DND-41 (cell line): ENCODE measurements around the gene NT5C1A.

Source experiments
- ATAC-seq: fragments of 200-7000 bp; cut with Tn5 transposase; 3 replicates; pipeline ENCODE4 v1.9.1; 2021; ENCODE audit warnings: low read depth; ENCODE audit not compliant: insufficient read depth
- DNase-seq: peaks from one replicate; pipeline ENCODE4 v3.0.0-alpha.2; 2020
- H2AFZ ChIP-seq: 2 replicates; pipeline ENCODE4 v1.6.0; 2012; ENCODE audit warnings: low read depth, low read length
- H3K27ac ChIP-seq: 2 replicates; pipeline ENCODE4 v1.5.1; 2012; ENCODE audit warnings: low read length, inconsistent platforms
- H3K27me3 ChIP-seq: fragments of 200-600 bp; sonication (generic); 2 replicates; pipeline ENCODE4 v1.6.0; 2012; ENCODE audit warnings: low read length, mild to moderate bottlenecking, inconsistent platforms; ENCODE audit not compliant: insufficient read depth, poor library complexity
- H3K36me3 ChIP-seq: 2 replicates; pipeline ENCODE4 v1.5.1; 2012; ENCODE audit warnings: low read length, inconsistent platforms; ENCODE audit not compliant: insufficient read depth
- H3K4me1 ChIP-seq: 2 replicates; pipeline ENCODE4 v1.5.1; 2012; ENCODE audit warnings: mild to moderate bottlenecking, low read length; ENCODE audit not compliant: insufficient read depth
- H3K4me2 ChIP-seq: 2 replicates; pipeline ENCODE4 v1.6.0; 2012; ENCODE audit warnings: mild to moderate bottlenecking, moderate library complexity, low read length, inconsistent platforms; ENCODE audit not compliant: insufficient read depth
- H3K4me3 ChIP-seq, 2 experiments: fragments of 200-600 bp in 1 of 2; shearing (Covaris generic) in 1 of 2; 2 replicates each; pipeline ENCODE4 v1.5.1; 2012 to 2016; ENCODE audit warnings: inconsistent platforms in 2 of 2, low read length in 2 of 2, mild to moderate bottlenecking in 2 of 2, low read depth in 1 of 2, moderate library complexity in 1 of 2
- H3K79me2 ChIP-seq: 2 replicates; pipeline ENCODE4 v1.6.0; 2012; ENCODE audit warnings: low read length, inconsistent platforms; ENCODE audit not compliant: insufficient read depth
- H3K9ac ChIP-seq: 2 replicates; pipeline ENCODE4 v1.6.0; 2012; ENCODE audit warnings: low read depth, mild to moderate bottlenecking, inconsistent platforms, low read length, moderate library complexity
- H3K9me3 ChIP-seq: 2 replicates; pipeline ENCODE4 v1.5.1; 2012; ENCODE audit warnings: low read length, moderate library complexity, mild to moderate bottlenecking, inconsistent platforms; ENCODE audit not compliant: insufficient read depth, severe bottlenecking
- H4K20me1 ChIP-seq: 2 replicates; pipeline ENCODE4 v1.6.0; 2012; ENCODE audit warnings: low read length; ENCODE audit not compliant: insufficient read depth
- EZH2 ChIP-seq: IDR thresholded peaks from 3 replicates; pipeline ENCODE4 v1.6.1; 2012; ENCODE audit warnings: borderline replicate concordance, low read depth, mild to moderate bottlenecking, moderate library complexity, low read length, inconsistent platforms; ENCODE audit not compliant: severe bottlenecking
- TF ChIP-seq, protein P1 (sequence below): IDR thresholded peaks from 2 replicates; pipeline ENCODE4 v1.5.1; 2012; ENCODE audit warnings: borderline replicate concordance, low read length, moderate library complexity, mild to moderate bottlenecking; ENCODE audit not compliant: poor library complexity, severe bottlenecking; ENCODE audit errors: extremely low read depth

NT5C1A gene

DNA sequence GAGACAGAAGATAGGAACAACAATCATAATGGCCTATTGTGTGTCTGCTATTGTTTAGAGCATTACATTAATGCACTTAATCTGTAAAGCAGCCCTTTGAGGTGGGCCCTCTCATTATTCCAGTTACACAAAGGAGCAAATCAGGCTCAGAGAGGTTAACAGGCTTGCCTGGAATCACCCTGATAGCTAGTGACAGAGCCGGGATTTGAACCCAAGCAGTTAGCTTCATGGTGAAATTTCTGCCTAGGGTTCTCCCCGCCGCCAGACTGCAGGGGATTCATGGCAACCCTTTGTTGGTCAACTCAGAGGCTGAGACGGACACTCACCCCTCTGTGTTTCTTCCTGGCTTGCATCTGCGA is 39.6 kb downstream of the NT5C1A start:
- Histone ChIP-seq H3K4me2 (no peak overlapping the region), H3K9me3 (no peaks in the 10 kb centered on the region), H2AFZ (no peak overlapping the region), H3K4me3 (no peak overlapping the region), H3K79me2 (no peaks in the 10 kb centered on the region), H3K36me3 (no peaks in the 10 kb centered on the region), H3K27ac (no peak overlapping the region), H4K20me1 (no peaks in the 10 kb centered on the region), H3K4me1 (no peaks in the 10 kb centered on the region), H3K27me3 (peaks cover 14% of the 10 kb centered on the region), H3K9ac (no peak overlapping the region)
- DNase-seq (no peak), ATAC-seq (no peak)
- TF ChIP-seq, protein P1, sequence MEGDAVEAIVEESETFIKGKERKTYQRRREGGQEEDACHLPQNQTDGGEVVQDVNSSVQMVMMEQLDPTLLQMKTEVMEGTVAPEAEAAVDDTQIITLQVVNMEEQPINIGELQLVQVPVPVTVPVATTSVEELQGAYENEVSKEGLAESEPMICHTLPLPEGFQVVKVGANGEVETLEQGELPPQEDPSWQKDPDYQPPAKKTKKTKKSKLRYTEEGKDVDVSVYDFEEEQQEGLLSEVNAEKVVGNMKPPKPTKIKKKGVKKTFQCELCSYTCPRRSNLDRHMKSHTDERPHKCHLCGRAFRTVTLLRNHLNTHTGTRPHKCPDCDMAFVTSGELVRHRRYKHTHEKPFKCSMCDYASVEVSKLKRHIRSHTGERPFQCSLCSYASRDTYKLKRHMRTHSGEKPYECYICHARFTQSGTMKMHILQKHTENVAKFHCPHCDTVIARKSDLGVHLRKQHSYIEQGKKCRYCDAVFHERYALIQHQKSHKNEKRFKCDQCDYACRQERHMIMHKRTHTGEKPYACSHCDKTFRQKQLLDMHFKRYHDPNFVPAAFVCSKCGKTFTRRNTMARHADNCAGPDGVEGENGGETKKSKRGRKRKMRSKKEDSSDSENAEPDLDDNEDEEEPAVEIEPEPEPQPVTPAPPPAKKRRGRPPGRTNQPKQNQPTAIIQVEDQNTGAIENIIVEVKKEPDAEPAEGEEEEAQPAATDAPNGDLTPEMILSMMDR: no peak
- no peak for TF ChIP-seq EZH2

- TF ChIP-seq, protein P1: no peak
- TF ChIP-seq EZH2: no peak
- H2AFZ ChIP-seq: no peak overlapping the region
- ATAC-seq: 0 out of 3 replicates have a peak, but pooled peaks have one; percentile 39
- DNase-seq: peak; percentile 8
- no peak overlapping the region for H3K4me2 ChIP-seq
- no peaks in the 10 kb centered on the region for H4K20me1 ChIP-seq
- peaks cover 14% of the 10 kb centered on the region for H3K27me3 ChIP-seq
- H3K36me3 ChIP-seq: no peaks in the 10 kb centered on the region
- no peak overlapping the region for H3K9ac ChIP-seq
- H3K27ac ChIP-seq: no peak overlapping the region
- H3K4me3 ChIP-seq: no peak overlapping the region
- no peaks in the 10 kb centered on the region for H3K4me1 ChIP-seq
- no peaks in the 10 kb centered on the region for H3K79me2 ChIP-seq
- H3K9me3 ChIP-seq: no peaks in the 10 kb centered on the region
These were observed 40.3 kb downstream of the NT5C1A start for GRCh38 chr1:39631361-39632322.

GRCh38 chr1:39628807-39629350 is 43.0 kb downstream of the NT5C1A start:
- Histone ChIP-seq H3K27me3 (peaks cover 15% of the 10 kb centered on the region), H4K20me1 (no peaks in the 10 kb centered on the region; the same call in 1 of the 2 replicates), H3K9me3 (no peaks in the 10 kb centered on the region), H3K4me3 (no peak overlapping the region), H3K9ac (no peak overlapping the region), H3K27ac (no peak overlapping the region), H3K36me3 (no peaks in the 10 kb centered on the region), H3K4me1 (no peaks in the 10 kb centered on the region), H3K79me2 (no peaks in the 10 kb centered on the region), H3K4me2 (no peak overlapping the region), H2AFZ (no peak overlapping the region)
- TF ChIP-seq, protein P1: no peak
- TF ChIP-seq EZH2: no peak
- DNase-seq (no peak), ATAC-seq (no peak)
